ENCODE measurements around the gene WBP2.

DNA sequence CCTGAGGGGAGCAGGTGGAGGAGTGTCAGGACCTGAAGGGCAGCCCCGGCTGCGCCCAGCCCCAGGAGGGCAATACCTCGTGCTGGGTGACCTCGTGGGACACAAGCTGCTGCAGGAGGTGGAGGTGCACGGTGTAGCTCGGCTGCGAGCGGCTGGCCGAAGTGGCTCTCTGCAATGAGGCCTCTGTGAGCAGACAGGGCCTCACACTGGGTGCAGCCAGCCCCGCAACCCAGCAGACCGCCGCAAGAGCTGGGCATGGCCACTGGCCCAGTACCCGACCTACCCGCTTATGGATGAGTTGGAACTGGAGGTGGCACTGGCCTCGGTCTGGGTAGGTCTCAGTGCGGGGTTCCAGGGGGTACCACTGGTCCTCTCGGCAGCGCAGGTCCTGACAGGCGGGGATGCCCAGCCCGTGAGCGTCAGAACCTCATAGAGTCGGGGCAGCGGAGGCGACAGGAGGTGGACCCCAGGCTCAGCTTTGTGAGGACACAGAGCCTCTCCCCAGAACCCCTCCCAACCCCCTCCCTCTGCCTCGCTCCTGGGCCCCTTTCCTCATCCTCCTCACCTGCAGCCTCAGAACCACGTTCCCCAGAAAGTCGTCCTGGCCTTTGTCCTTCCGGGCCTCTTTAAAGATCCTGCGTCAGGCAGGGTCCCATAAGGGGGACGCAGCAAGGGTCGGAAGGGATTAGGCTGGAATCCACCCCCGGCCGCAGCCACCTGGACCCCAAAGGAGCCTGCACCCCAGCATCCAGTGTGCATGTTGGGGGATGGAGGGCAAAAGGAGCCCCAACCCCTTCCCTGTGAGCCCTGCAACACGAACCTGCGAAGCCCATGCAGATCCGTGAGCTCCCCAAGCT, 15.0 kb downstream of the WBP2 start:
- TF ChIP-seq HCFC1 (IDR thresholded peaks at IDR 0.05; ENCODE audit: low read depth, low read length) (no peak), EP300 (IDR thresholded peaks at IDR 0.05; ENCODE audit: low read depth in 2 of 2, low read length in 2 of 2) (no peak), EP300 (CRISPR knock-in tag; IDR thresholded peaks at IDR 0.05; ENCODE audit: borderline replicate concordance) (no peak), ISL2 (CRISPR knock-in tag; IDR thresholded peaks at IDR 0.05) (no peak), ZNF761 (CRISPR knock-in tag; conservative IDR thresholded peaks at IDR 0.05) (no peak), ZNF274 (CRISPR knock-in tag; IDR thresholded peaks at IDR 0.05) (no peak), ARID2 (CRISPR knock-in tag; IDR thresholded peaks at IDR 0.05; ENCODE audit: borderline replicate concordance) (no peak), NFE2L1 (CRISPR knock-in tag; IDR thresholded peaks at IDR 0.05; ENCODE audit: borderline replicate concordance) (no peak)
- TF ChIP-seq, protein P1, sequence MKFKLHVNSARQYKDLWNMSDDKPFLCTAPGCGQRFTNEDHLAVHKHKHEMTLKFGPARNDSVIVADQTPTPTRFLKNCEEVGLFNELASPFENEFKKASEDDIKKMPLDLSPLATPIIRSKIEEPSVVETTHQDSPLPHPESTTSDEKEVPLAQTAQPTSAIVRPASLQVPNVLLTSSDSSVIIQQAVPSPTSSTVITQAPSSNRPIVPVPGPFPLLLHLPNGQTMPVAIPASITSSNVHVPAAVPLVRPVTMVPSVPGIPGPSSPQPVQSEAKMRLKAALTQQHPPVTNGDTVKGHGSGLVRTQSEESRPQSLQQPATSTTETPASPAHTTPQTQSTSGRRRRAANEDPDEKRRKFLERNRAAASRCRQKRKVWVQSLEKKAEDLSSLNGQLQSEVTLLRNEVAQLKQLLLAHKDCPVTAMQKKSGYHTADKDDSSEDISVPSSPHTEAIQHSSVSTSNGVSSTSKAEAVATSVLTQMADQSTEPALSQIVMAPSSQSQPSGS (CRISPR knock-in tag; IDR thresholded peaks at IDR 0.05): no peak

All from HepG2 (cell line).